Subcutaneous adipose tissue (tissue), 4 donors: ENCODE measurements around the gene GJD4. TPM values are rescaled to one million over a fixed set of nuclear protein-coding genes. Genes with fewer than 3 reads are reported as not detected.

Experiments used
- total RNA-seq, 4 donors: library from RNA; depleted of rRNA; stranded (reverse); fragments of >200 nt; gene quantifications; one replicate each; pipeline ENCODE4 v1.1.0, GENCODE V29; 2016
- TF ChIP-seq, protein P1 (sequence below): fragments of 450-650 bp; IDR thresholded peaks from one replicate; pipeline ENCODE4 v1.5.1; 2016; ENCODE audit warnings: low read depth, mild to moderate bottlenecking, control low read depth, antibody characterized with exemption, moderate library complexity

Gene GJD4
- total RNA-seq = not detected

DNA sequence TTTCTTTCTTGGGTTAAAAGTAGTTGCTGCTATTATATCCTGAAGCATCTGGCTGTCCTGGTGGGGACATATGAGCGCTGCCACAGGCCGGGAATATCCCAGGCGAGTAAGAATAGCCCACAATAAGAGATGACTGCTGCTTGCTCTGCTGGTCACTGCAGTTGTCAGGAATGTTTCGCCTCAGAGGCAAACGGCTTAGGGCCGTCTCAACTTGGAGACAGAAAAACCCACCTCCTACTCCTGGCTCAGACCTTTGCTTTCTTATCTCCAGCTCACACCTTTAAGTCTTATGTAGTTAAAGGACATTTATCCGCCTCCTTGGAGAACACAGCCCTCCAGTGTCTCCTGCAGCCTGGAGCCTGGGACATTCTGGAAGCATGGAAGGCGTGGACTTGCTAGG is at the start of gene GJD4:
GJD4 (plus strand) TSS at position 151 of the 400 bp plus-strand sequence; CDS start at position 378, 227 bp downstream.
- TF ChIP-seq, protein P1, sequence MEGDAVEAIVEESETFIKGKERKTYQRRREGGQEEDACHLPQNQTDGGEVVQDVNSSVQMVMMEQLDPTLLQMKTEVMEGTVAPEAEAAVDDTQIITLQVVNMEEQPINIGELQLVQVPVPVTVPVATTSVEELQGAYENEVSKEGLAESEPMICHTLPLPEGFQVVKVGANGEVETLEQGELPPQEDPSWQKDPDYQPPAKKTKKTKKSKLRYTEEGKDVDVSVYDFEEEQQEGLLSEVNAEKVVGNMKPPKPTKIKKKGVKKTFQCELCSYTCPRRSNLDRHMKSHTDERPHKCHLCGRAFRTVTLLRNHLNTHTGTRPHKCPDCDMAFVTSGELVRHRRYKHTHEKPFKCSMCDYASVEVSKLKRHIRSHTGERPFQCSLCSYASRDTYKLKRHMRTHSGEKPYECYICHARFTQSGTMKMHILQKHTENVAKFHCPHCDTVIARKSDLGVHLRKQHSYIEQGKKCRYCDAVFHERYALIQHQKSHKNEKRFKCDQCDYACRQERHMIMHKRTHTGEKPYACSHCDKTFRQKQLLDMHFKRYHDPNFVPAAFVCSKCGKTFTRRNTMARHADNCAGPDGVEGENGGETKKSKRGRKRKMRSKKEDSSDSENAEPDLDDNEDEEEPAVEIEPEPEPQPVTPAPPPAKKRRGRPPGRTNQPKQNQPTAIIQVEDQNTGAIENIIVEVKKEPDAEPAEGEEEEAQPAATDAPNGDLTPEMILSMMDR = no peak

DNA sequence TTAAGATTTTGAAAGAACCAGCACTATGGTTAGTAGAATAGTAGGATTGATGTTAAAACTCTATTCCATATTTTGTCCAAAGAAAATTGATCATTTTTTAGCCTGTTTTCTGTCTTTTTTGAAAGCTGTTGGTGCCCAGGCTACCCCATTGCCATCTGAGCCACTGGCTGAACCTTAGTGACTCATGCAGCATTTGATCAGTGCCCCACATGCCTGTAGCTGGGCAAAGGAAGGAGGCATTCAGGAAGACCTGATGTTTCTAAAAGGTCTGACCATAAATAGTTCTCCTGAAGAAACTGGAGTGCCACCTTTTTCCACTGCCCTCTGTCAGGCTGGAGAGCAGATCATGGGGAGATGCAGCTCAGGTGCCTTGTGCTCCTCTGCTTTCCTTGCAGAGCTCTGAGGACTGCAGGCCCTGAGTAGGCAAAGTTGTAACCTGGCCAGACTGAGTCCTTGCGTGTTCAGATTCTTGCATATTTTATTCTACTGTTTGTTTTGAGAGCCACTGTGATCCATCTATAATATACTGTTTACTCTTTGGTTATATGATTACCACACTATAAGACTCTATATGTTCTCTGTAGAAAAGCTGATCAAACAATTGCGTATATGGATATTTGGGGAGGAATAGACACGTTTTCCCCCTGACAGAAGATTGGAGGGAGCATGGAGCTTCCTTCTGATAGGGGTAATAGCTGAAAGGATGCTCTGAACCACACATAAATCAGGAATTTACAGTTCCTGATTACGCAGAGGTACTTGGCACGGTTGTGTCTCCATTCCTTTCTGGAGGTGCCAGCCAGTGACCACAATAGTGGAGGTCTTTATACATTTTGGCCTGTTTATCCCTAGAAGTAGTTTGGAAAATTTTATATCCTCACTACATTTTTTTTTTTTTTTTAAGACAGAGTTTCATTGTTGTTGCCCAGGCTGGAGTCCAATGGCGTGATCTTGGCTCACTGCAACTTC is 48.9 kb upstream of the GJD4 start:
- TF ChIP-seq, protein P1 = no peak

DNA sequence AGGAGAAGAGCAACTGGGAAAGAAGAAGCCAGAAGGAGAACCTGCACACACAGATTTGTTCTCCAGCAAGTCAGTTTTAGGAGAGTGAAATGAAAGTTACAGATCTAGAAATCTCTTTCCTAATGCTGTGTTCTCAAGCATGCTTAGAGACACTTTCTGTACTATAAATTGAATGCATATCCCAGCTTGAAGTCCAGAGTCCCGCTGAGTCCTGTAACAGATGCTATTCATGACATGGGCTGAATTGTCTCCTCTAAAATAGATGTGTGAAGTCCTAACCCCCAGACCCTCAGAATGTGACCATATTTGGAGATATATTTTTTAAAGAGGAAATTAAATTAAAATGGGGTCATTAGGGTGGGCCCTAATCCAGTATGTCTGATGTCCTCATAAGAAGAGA is 46.9 kb upstream of the GJD4 start:
- TF ChIP-seq, protein P1 = no peak

GRCh38 chr10:35559416-35559815 is 45.7 kb upstream of the GJD4 start:
- TF ChIP-seq, protein P1 = no peak

DNA sequence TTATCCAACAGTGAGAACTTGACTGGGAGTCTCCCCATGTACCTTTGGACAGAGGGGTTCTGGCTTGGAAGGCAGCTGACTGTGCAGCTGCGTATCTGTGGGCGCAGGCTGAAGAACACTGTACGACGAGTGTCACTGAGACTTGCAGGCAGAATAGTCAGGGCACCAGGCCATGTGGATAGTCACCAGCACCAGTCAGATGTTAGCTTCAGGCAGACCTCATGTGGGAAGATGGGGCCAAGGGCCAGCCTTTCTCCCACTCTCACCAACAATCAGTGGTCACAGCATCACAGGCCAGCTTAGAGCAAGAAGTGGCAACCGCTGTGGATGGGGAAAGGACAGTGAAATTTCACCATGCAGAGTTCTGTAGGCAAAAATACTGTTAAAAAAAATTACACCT is 43.4 kb upstream of the GJD4 start:
- TF ChIP-seq, protein P1 = no peak

DNA sequence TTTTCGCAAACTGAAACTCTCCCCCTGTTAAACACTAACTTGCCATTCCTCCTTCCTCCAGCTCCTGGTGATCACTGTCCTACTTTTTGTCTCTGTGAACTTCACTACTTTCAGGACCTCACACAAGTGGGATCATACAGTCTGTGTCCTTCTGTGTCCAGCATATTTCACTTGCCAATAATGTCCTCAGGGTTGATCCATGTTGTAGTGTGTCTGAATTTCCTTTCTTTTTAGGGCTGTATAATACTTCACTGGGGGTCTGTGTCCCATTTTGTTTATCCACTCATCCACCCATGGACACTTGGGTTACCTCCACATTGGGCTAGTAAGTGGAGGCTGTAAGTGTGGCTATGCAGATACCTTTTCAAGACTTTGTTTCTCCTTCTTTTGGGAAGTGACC is 42.7 kb upstream of the GJD4 start:
- TF ChIP-seq, protein P1 = no peak

DNA sequence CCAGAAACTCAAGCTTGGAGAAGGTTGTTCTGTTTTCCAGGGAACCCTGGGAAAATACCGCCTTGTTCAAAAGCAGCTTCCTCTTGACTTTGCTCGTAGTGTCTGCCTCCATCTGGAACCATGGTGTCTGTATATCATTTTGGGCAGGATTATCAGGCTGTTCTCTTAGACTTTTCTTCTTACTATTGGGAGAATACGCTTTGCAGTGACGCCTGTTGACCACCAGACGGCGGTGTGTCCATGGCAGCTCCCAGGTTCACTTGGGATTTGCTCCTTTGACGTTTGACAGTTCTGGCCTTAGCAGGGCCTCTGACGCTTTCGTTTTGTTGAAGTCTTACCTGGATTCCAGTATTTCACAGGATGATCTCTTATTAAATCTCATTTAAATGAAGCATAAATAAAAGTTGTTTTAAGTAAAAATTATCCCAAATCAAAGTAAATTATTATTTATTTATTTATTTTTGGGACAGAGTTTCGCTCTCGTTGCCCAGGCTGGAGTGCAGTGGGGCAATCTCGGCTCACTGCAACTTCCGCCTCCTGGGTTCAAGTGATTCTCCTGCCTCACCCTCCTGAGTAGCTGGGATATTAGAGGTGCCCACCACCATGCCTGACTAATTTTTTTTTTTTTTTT is 41.8 kb upstream of the GJD4 start:
- TF ChIP-seq, protein P1 = no peak
